HG02973 (cell line): ENCODE data around the gene FAM216A.

Experiments
- ATAC-seq: cut with Tn5 transposase; IDR thresholded peaks from one replicate; pipeline ENCODE4 v1.9.1; 2021; ENCODE audit warnings: moderate library complexity; ENCODE audit not compliant: unreplicated experiment

The FAM216A gene

DNA sequence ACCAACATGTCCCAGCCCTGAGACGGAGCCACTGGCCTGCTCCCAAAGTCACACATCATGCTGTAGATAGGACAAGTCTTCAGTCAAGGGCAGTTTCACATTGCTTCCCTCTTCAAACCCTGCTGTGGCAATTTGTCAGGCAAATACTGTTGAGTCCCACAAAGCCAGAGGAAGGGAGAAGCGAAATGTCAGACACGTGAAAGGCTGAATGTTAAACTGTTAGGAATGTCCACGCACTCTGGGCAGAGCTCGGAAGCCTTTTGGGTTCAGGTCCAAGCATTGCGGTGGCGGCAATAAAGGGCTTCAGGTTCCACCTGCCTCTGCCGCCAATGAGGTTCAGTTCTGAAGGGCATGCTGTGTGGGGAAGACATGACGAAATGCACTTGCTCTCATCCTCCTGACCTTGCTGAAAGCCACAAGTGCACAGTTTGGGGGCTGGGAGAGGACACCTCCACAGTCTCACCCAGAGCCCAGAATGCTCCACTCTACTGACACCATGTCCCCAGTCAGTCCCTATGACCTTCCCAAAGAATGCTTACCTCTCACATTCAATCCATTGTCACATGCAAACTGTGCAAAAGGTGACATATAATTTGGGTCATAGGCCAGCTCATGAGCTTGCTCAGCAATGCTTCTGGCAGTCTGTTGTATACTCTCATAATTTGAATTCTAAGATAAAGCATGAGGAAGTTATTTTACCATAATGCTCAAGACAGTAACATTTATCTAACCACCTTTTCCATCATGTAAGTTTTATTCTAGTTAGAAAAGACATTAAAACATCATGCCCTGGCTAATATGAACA, 69.2 kb downstream of the FAM216A start:
- no peak for ATAC-seq

DNA sequence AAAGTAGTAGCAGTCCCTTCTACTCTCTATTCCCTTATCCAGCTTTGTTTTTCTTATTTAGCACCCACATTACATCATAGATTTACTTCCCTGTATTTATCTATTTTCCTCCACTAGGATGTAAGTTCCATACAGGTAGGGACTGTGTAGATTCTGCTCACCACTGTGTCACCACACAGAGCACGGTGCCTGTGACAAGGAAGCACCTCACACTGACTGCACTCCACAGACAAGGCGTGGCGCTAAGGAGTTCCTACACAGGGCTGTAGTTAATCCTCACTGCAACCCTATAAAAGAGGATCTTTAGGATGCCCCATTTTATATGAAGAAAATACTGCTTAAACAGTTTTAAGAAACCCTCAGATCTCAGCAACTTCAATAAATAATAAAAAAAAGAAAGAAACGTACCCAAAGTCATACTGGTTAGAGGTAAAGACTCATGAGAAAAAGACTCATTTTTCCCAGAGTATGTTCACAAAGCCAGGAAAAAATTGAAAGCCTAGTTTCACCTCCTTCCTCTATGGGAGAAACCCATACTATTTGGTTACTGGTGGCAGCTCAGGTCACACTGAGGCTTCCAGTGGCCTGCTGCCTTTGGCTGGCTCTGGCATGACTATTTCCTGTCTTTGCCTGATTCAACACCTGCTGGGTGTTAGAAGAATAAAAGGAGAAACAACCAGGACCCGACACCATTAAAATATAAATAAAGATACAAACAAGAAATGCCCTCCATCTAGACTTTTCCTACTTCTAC, 70.4 kb downstream of the FAM216A start:
- ATAC-seq, result no peak
